ENCODE data around the gene CLSTN3. TPM values are rescaled to one million over a fixed set of nuclear protein-coding genes. Genes with fewer than 3 reads are reported as not detected.

The CLSTN3 gene
- total RNA-seq: 8.9 and 10.5 TPM in 2 replicates

GRCh38 chr12:7129872-7130691, at the start of gene CLSTN3:
CLSTN3 (plus strand) TSS chr12:7130371; CDS start chr12:7130649, 278 bp downstream.

GRCh38 chr12:7092229-7092985, 37.8 kb upstream of the CLSTN3 start, which contains the start of gene C1R:
C1R (minus strand) TSS chr12:7092445; CDS start chr12:7092388, 57 bp downstream.

GRCh38 chr12:7108796-7109571, 21.2 kb upstream of the CLSTN3 start, which contains the start of gene C1RL:
C1RL (minus strand) TSS chr12:7109214; CDS start chr12:7109180, 34 bp downstream.

GRCh38 chr12:7128681-7129286, 1.4 kb upstream of the CLSTN3 start, which contains the start of gene RBP5:
RBP5 (minus strand) TSS chr12:7128889; CDS start chr12:7128775, 114 bp downstream.

GRCh38 chr12:7189398-7190267, 59.5 kb downstream of the CLSTN3 start, which contains the start of gene PEX5:
PEX5 (plus strand) TSS chr12:7189686; CDS start chr12:7190378, 692 bp downstream.

Small RNA genes within 50 kb of the gene (small RNA-seq; reads per million reads assigned to genes)
- gene RNU6-485P: not detected

Other genes starting within 250 kb of the CLSTN3 start
- 9.6 and 9.8 TPM in 2 replicates for gene LRRC23, start 225.5 kb upstream of the CLSTN3 start, total RNA-seq
- gene ENO2, start 215.8 kb upstream of the CLSTN3 start, total RNA-seq: 13.0 and 16.3 TPM in 2 replicates
- gene ATN1, start 202.4 kb upstream of the CLSTN3 start, total RNA-seq: 9.7 and 12.5 TPM in 2 replicates
- not detected in 2 replicates for gene RNU7-1, start 186.6 kb upstream of the CLSTN3 start, total RNA-seq
- 120 TPM in 2 replicates for gene C12orf57, start 186.3 kb upstream of the CLSTN3 start, total RNA-seq
- gene PTPN6, start 179.0 kb upstream of the CLSTN3 start, total RNA-seq: 0.43 and 0.91 TPM in 2 replicates
- gene PHB2, start 159.7 kb upstream of the CLSTN3 start, total RNA-seq: 134 and 183 TPM in 2 replicates
- 29.0 and 30.4 TPM in 2 replicates for gene EMG1, start 159.5 kb upstream of the CLSTN3 start, total RNA-seq
- gene LPCAT3, start 111.9 kb upstream of the CLSTN3 start, total RNA-seq: 11.5 and 18.2 TPM in 2 replicates
- gene C1S, start 69.7 kb upstream of the CLSTN3 start, total RNA-seq: 381 and 511 TPM in 2 replicates
- gene C1R, start 37.9 kb upstream of the CLSTN3 start, total RNA-seq: 330 and 427 TPM in 2 replicates
- gene C1RL, start 21.2 kb upstream of the CLSTN3 start, total RNA-seq: 62.4 and 72.3 TPM in 2 replicates
- gene RBP5, start 1.5 kb upstream of the CLSTN3 start, total RNA-seq: not detected in 2 replicates
- 25.9 and 30.8 TPM in 2 replicates for gene PEX5, start 59.3 kb downstream of the CLSTN3 start, total RNA-seq
- not detected in 2 replicates for gene ACSM4, start 173.7 kb downstream of the CLSTN3 start, total RNA-seq